HG03025 (cell line): ENCODE results near the gene OFD1.
A peak's percentile ranks its signal among the peaks of the same experiment; 100 is the strongest.
"Not testable (repeated sequence)": the region's sequence is repeated elsewhere in the genome, so short reads cannot be mapped to it uniquely, and the experiment has no call there.

Experiments used
- ATAC-seq: cut with Tn5 transposase; IDR thresholded peaks from one replicate; pipeline ENCODE4 v1.9.1; 2021; ENCODE audit warnings: mild to moderate bottlenecking, moderate library complexity; ENCODE audit not compliant: unreplicated experiment, low FRiP score

OFD1 gene

DNA sequence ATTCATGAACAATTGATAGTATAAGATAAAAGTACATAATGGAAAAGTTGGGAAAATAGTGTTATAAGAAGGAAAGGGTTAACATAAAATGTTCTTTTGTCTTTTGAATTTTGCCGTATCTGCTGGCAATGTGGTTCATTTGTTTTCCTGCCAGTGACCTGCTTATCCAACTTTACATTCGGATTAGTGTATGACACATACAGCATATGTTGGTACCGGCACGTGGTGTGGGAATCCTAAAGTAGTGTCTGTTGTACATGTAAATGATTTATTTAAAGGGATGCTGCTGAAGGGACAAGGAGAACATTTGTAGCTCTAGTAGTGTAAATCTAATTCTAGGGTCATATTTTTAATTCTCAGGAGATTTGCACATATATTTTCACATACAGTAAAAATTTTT lies 34.2 kb upstream of the OFD1 start:
- no peak for ATAC-seq

DNA sequence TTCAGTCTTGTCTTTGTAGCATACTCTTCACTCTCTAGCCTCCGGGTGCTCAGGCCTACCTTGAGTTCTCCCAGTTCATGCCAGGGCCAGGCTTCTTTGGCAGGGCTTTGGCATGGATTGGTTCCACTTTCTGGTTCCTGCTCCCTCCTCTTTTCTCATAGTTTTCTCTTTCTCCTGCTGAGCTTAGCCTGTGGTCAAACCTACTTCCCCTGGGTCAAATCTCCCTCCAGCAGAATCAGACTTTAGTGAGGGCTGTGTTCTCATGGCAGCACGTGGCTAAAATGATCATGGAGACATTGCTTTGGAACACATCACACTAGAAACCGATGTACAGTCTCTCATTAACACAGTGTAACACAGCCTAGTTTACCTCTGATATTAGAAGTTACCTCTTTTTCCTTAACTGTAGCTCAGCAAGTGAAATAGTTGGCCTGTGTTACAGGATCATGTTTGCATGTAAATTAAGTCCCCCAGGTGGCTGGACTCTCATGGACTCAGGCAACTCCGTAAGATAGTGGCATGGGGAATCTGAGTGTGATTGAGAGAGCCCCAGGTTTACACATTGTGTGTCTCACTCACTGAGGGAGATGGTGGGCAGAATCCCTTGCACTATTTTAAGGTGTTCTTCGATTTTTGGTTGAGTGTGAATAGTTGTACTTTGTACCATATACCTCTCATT lies 32.3 kb upstream of the OFD1 start:
- no peak for ATAC-seq

DNA sequence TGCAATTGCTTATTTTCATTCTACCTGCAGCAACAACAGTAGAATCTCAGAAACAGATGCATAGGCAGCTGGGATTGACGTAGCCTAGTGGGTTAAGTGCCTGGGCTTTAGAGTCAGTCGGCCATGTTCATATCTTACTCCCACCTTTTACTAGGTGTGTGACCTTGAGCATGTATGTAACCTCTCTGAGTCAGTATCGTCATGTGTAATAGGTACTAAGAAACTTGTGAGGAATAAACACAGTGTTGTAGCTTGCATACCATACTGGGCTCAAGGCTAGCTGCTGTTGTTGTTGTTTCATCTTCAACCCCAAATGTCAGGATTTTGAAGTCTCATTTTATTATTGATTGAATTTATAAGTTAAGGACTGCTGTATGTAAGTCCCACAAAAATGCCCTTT lies 31.4 kb upstream of the OFD1 start:
- ATAC-seq = no peak

DNA sequence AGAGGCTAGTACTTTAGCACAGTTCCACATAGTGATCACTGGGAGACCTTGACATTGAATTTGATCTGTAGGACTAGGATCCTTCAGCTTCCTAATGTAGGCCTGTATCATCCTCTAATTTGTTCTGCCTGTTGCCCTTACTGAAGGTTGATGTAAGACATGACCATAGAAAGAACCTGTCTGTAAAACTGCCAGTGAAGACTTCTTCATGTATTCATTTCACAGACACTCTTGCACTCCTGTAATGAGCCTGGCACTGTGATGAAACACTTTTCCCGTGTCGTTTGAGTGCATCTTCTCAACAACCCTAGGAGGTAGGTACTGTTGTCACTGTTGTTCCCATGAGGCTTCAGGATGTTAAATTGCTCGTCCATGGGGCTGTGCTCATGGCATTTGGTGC lies 31.0 kb upstream of the OFD1 start:
- ATAC-seq = no peak

DNA sequence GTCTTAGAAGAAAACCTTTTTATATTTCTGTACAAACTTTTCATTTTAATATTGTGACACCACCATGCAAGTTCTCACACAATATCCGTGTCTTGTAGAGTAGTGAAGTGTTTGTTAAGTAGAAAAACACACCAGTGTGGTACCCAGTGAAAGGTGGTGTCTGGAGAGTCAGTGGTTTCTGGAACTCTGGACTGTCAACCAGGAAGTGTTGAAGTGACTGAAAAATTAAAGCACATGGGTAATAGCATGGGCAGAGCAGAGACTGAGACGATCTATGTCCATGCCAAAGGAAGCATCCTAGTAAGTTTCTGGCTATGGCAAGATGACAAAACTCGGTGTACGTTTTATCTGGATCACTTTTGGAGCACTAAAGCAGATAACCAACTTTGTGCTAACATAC lies 23.4 kb upstream of the OFD1 start:
- ATAC-seq = no peak

DNA sequence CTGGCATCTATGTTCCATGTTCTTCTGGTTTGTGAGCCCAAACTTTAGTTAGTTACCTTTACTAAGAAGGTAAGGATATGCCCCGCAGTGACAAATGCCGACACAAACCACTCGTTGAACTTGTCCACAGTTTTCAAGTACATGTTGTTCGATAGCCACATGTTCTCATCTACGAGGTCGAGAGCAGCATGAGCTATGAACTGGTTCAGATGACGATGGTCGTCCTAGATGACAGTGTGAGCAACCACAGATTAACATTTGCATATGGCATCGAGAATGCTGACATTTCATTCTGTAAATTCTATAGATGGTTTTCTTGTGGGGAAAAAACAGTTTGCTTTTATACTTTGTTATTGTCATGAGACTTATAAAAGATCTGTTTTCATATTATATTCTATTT lies 18.1 kb upstream of the OFD1 start:
- no peak for ATAC-seq

DNA sequence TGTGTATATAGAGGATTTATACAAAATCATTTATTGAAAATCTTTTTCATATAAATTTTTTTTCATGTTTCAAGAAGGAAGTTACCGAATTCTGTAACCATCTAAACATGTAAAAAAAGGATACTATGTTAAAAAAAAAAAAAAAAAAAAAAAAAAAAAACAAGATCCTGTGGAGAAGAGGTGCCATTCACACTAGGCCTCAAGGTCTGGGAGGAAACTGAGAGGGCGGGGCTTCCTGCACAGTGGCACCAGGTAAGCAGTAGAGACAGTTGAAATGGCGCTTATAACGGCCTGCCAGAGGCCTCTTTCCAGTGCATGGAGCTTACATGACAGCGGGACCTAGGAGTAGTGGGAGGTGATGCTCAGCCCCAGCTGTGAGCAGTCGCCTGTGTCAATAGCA lies 17.6 kb upstream of the OFD1 start:
- no peak for ATAC-seq

DNA sequence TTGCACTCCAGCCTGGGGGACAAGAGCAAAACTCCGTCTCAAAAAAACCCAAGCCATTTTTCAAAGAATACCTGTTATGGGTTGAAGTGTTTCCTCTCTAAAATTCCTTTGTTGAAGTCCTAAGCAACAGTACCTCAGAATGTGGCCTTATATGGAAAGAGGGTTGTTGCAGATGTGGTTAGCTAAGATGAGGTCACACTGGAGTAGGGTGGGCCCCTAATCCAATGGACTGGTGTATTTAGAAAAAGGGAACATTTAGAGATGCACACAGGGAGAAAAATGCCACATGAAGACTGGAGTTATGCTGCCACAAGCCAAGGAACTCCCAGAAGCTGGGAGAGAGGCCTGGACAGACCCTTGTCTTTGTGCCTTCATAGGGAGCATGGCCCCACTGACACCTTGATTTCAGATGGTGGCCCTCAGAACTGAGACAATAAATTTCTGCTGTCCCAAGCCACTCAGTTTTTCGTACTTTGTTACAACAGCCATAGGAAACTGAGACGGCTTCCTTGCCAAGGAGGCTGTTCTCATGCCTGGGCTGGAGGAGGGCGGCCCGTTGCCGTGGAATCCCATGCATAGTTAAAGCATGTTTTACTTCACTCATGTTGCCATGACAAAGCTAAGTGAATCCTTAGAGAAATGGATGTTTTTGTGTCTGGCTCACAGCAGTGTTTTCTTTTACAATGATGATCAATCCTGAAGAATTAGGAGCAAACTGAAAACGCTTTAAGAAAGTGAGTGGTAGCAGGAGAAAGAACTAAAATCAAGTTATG lies 16.7 kb upstream of the OFD1 start:
- no peak for ATAC-seq

DNA sequence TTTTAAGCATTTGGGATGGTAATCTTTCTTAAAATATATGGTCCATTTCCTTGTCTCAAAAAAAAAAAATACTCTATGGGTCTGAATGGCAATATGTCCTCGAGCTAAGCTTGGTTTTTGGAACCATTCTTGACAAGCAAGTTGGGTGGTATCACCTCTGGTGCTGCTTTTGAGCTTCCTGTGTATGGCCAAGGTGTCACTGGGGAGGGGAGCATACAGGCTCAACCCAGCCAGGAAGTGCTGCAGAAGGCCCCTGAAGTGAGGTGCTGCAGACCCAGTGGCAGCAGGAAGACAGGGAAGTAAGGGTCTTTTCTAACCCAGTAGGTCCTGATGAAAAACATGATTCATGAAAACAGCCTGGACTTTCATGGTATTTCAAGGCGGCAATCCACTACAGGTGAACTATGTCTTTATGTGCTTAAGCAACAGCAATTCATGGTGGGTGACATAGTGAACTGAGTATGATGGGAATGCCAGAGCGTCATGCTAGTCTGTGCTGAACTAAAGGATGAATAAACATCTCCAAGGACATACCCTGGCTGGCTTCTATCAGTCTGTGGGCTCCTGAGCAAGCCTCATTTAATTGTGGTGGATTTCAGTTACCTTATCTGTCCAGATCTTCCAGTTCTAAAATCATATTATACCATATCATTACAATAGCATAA lies 15.2 kb upstream of the OFD1 start:
- no peak for ATAC-seq

DNA sequence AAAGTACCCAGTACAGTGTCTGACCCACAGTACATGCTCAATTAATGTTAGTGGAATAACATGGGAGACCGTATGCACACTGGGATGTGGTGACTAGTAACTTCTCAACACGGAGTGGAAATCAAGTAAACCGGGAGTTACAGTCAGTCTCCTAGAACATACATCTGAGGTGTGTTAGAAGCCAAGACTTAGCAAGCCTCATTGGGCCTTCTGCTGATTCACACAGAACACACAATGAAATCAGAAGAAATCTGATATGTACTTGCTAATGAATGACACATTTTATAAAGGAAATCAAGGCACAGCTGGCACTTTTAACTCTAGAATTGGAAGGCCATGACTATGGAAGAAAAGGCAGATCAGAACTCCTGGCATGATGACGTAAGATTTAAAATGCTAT lies 13.2 kb upstream of the OFD1 start:
- no peak for ATAC-seq

DNA sequence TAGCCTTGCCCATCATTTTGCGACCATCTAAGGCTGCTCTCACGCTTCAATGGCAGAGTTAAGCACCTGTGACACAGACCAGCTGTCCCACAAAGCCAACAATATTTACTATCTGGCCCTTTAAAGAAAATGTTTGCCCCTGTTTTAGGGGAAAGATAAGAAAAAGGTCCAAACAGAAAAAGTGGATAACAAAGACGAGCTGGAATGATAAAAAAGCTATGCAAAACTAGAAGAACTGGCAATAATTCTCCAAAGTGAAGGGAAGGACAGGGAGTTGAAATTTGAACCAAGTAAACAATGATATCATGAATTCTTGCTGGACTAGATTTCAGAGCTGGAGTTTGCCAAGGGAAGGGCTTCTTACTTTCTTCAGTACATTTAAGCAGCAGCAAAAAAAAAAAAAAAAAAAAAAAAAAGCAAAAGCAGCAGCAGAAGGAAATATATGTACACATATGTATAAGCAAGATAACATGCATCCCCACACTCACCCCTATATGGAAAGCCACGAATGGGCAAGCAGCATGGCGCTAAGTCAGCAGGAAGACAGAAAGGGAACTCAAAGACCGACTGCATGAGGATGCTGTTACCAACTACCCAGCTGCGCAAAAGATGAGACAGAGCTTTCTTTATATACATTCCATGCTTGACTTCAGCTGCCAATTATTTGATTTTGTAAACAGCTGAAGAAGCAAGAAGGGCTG lies 12.6 kb upstream of the OFD1 start:
- ATAC-seq = no peak

DNA sequence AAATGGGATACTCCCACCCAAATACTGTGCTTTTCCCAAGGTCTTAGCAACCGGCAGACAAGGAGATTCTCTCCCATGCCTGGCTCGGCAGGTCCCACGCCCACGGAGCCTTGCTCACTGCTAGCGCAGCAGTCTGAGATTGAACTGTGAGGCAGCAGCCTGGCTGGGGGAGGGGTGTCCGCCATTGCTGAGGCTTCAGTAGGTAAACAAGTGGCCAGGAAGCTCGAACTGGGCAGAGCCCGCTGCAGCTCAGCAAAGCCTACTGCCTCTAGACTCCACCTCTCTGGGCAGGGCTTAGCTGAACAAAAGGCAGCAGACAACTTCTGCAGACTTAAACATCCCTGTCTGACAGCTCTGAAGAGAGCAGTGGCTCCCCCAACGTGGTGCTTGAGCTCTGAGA lies 9.7 kb upstream of the OFD1 start:
- ATAC-seq = not testable (repeated sequence)

DNA sequence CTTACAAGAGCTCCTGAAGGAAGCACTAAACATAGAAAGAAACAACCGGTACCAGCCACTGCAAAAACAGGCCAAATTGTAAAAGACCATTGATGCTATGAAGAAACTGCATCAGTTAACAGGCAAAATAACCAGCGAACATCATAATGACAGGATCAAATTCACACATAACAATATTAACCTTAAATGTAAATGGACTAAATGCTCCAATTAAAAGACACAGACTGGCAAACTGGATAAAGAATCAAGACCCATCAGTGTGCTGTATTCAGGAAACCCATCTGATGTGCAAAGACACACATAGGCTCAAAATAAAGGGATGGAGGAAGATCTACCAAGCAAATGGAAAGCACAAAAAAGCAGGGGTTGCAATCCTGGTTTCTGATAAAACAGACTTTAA lies 8.0 kb upstream of the OFD1 start:
- ATAC-seq = not testable (repeated sequence)

DNA sequence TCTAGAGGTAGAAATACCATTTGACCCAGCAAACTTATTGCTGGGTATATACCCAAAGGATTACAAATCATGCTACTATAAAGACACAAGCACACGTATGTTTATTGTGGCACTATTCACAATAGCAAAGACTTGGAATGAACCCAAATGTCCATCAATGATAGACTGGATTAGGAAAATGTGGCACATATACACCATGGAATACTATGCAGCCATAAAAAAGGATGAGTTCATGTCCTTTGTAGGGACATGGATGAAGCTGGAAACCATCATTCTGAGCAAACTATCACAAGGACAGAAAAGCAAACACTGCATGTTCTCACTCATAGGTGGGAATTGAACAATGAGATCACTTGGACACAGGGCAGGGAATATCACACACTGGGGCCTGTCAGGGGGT lies 4.0 kb upstream of the OFD1 start:
- ATAC-seq = not testable (repeated sequence)

DNA sequence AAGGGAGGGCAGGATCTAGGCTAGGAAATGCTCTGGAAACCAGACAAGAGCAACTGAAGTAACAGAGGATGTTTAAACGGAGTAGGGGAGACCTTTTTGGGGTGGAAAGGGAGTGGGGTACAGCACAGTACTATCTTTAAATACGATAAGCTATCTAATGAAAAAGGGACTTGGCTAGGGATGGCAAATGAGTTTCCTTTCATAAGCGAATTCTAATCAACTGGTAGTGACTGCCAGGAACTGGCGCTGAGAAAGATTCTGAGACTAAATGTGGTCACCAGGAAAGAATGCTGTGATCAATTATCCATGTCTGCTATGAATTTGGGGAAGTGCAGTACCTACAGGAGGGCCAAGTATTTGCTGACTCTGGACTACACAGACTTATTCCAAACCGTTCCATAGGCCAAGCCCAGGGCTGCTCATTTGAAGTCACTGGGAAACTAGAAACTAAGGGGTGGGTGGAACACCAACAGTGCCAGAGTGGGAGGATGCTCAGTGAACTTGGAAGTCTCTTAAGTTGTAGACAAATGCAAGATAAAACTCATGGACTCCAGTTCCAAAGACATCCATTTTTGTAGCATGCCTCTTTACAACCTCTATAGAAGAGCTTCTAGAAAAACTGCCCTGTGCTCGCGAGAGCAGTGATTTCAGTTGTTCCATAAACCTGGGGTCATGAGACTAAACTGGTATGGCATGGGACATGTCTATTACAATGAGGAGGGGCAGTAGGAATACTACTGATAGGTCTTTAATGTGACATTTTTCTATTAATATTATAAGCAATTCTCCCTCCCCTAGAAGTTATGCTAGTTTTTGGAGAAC lies 2.1 kb upstream of the OFD1 start:
- no peak for ATAC-seq

DNA sequence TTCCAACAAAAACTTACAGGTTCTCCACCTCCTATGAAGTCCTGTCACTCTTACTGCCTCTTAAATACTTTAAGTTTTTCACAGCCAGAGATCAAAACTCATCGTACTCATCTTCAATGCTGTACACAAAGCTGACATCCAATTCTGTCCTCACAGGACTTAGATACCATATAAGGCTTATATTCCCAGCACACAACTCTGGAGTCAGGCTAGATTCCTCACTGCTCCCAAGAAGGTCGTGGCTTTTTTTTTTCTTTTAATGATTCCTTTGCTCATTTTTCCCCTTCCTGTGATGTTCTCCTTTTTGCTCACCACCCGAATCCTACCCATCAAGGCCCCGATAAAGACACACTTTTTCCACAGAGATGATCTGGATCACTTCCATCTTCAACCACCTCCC lies 1.0 kb upstream of the OFD1 start:
- ATAC-seq = no peak

DNA sequence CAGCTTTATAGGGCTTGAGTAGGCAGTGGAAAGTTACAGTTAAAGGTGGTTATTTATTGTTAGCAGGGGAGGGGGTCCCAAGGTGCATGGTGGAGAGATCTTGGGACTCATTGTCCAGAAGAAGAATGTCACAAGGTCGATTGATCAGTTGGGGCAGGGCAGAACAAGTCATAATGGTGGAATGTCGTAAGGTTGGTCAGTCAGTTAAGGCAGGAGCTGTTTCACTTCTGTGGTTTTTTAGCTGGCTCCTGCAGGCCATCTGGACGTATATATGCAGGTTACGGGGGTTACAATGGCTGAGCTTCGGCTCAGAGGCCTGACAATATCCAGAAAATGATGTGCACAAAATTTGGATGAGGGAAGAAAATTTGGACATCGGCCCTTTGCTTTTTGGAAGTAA lies 7.1 kb downstream of the OFD1 start:
- ATAC-seq = no peak

DNA sequence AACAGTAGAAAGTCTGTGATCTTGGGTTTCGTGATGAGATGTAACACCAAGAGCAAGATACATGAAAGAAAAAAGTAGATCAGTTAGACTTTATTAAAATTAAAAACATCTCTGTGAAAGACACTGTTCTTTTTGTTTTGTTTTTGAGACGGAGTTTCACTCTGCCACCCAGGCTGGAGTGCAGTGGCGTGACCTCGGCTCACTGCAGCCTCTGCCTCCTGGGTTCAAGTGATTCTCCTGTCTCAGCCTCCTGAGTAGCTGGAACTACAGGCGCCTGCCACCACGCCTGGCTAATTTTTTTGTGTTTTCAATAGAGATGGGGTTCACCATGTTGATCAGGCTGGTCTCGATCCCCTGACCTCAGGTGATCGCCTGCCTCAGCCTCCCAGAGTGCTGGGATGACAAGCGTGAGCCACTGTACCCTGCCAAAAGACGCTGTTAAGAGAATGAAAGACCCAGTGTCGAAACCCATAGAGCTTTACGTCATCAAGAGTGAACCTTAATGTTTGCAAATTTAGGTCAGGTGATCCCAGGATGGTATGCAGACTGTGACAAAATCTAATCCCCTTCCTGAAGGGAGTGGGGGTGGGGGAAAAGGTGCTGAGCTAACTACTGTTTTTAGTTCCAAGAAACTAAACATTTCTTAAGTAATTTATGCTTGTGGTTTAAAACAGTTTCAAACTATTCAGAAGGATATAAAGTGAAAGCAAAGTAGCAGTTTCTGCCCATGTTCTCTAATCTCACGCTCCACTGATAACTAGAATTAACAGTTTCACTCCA lies 8.0 kb downstream of the OFD1 start:
- peak; percentile 85 for ATAC-seq

DNA sequence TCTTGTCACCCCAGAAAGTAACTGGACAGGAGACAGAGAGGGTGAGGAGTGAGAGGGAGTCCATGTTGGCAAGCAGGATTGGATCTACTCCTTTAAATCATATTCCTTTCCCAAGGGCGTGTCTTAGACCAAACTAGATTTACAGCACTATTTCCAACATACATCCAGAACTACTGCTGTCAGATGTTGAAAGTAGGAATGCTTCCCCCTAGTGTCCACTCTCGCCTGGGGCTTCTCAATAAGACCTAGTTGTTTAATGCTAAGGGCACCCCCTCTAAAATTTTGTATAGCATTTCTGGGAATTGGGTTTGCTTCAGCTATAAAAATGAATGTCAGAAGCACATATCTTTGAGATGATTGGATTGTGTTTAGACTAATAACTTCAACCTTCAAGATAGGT lies 13.3 kb downstream of the OFD1 start:
- no peak for ATAC-seq

DNA sequence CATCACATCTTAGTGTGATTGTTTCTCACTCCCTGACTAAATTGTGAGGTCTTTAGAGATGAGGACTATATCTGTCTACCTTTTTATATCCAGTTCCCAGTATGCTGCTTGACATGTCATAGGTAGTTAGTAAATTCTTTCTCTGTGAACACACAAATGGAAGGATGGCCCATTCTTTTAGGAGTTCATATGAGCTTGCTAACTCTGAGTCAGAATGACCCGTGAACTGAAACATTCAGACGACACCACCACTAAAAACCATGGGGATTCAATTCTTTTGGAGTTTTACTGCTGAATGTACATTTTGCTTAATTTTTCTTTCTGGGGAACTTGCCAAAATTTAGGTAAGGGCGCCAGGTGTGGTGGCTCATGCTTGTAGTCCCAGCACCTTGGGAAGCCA lies 13.9 kb downstream of the OFD1 start:
- ATAC-seq = no peak
